ENCODE results near the gene GOLGA6A. TPM values are rescaled to one million over a fixed set of nuclear protein-coding genes. Genes with fewer than 3 reads are reported as not detected.
"Not testable (repeated sequence)": the region's sequence is repeated elsewhere in the genome, so short reads cannot be mapped to it uniquely, and the experiment has no call there.

Gene GOLGA6A
- total RNA-seq, 2 experiments from 2014 or later: 0.63 to 0.76 TPM

DNA sequence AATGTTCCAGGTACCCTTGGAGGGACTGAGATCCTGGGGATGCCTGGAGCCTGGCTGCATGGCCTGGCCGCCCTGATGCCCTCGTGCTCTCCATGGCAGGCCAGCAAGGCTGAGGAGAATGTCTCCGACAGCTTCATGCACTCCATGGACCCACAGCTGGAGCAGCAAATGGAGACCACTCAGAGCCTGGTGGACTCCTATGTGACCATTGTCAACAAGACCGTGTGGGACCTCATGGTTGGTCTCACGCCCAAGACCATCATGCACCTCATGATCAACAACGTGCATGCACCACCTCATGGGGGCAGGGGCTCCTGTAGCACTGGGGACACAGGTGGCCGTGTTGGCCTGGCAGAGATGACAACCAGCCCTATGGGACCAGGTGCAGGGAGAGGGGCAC is 19.7 kb downstream of the GOLGA6A start:
- no peaks in the 10 kb centered on the region for H3K9me2 ChIP-seq (ENCODE audit: insufficient read depth, low read length)
- no peaks in the 10 kb centered on the region for H4K20me1 ChIP-seq (ENCODE audit: insufficient read depth, low read length)
- H2AFZ ChIP-seq (ENCODE audit: low read length): no peak overlapping the region
- intact Hi-C loops (cut with micrococcal nuclease; ENCODE audit: unreplicated experiment): no loop called here
- BruUV-seq (replicated peaks): no TSS peak
- H3K9me3 ChIP-seq (ENCODE audit: low read length): no peaks in the 10 kb centered on the region
- DNase-seq (ENCODE audit: low spot score): no peak
- no peak overlapping the region for H3K4me3 ChIP-seq (ENCODE audit: low read depth, low read length, poor library complexity, severe bottlenecking)
- H3K4me1 ChIP-seq (ENCODE audit: insufficient read depth, low read length, poor library complexity, severe bottlenecking): no peaks in the 10 kb centered on the region
- TF ChIP-seq EZH2phosphoT487 (IDR thresholded peaks at IDR 0.05; ENCODE audit: borderline replicate concordance, low read depth, low read length): no peak
- no peak overlapping the region for H3K4me2 ChIP-seq (ENCODE audit: low read length)
- H3K27ac ChIP-seq (ENCODE audit: low read depth, low read length, poor library complexity, severe bottlenecking): no peak overlapping the region
- no peaks in the 10 kb centered on the region for H3K79me2 ChIP-seq (ENCODE audit: insufficient read depth, low read depth, low read length)
- no peaks in the 10 kb centered on the region for H3K36me3 ChIP-seq (ENCODE audit: insufficient read depth, low read length)
- ChIA-PET POLR2A (no interaction called here), CTCF (ENCODE audit: unreplicated experiment) (no interaction called here)

DNA sequence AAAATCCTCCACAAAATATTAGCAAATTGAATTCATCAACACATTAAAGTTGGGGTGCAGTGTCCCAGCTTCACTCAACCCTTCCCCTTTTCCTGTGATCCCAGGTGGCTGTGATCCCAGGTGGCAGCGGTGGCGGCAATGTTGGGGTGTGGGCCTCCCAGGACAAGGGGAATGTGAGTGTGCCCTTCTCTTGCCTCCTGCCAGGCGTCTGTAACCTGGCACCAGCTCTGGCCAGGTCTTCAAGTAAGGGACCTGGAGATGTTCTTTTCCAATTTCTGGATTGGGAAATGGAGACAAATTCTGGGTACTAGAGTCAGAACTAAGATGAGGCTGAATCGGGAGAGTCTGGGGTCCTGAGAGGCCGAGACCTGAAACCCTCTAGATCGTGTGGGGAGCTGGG is 20.1 kb downstream of the GOLGA6A start:
- CTCF ChIA-PET (ENCODE audit: unreplicated experiment): no interaction called here

DNA sequence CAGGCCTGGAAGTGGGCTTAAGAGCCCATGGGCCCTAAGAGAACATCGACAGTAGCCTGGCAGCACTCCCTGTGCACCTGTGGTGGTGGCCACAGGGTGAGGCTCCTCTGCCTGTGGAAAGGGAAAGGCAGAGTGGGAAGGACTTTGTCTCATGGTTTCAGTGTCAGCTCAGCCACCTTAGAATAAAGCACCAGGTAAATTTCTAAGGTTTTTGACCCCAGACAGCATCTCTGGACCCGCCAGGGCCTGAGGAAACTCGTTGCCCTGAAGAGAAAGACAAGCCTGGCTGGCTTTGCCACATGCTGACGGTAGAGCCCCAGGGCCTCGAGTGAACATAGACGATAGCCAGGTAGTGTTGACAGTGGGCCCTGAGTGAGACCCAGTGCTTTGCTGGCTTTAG is 22.1 kb downstream of the GOLGA6A start:
- BruUV-seq (replicated peaks): no TSS peak
- no peak for DNase-seq (ENCODE audit: low spot score)
- Histone ChIP-seq H2AFZ (ENCODE audit: low read length) (no peak overlapping the region), H3K4me2 (ENCODE audit: low read length) (no peak overlapping the region), H4K20me1 (ENCODE audit: insufficient read depth, low read length) (no peaks in the 10 kb centered on the region), H3K36me3 (ENCODE audit: insufficient read depth, low read length) (no peaks in the 10 kb centered on the region), H3K9me2 (ENCODE audit: insufficient read depth, low read length) (no peaks in the 10 kb centered on the region), H3K4me1 (ENCODE audit: insufficient read depth, low read length, poor library complexity, severe bottlenecking) (no peaks in the 10 kb centered on the region), H3K27ac (ENCODE audit: low read depth, low read length, poor library complexity, severe bottlenecking) (no peak overlapping the region), H3K79me2 (ENCODE audit: insufficient read depth, low read depth, low read length) (no peaks in the 10 kb centered on the region), H3K9me3 (ENCODE audit: low read length) (no peaks in the 10 kb centered on the region), H3K4me3 (ENCODE audit: low read depth, low read length, poor library complexity, severe bottlenecking) (no peak overlapping the region)
- intact Hi-C loops (cut with micrococcal nuclease; ENCODE audit: unreplicated experiment): no loop called here
- ChIA-PET POLR2A (no interaction called here), CTCF (ENCODE audit: unreplicated experiment) (no interaction called here)
- TF ChIP-seq EZH2phosphoT487 (IDR thresholded peaks at IDR 0.05; ENCODE audit: borderline replicate concordance, low read depth, low read length): no peak
- TF ChIP-seq, protein P1, sequence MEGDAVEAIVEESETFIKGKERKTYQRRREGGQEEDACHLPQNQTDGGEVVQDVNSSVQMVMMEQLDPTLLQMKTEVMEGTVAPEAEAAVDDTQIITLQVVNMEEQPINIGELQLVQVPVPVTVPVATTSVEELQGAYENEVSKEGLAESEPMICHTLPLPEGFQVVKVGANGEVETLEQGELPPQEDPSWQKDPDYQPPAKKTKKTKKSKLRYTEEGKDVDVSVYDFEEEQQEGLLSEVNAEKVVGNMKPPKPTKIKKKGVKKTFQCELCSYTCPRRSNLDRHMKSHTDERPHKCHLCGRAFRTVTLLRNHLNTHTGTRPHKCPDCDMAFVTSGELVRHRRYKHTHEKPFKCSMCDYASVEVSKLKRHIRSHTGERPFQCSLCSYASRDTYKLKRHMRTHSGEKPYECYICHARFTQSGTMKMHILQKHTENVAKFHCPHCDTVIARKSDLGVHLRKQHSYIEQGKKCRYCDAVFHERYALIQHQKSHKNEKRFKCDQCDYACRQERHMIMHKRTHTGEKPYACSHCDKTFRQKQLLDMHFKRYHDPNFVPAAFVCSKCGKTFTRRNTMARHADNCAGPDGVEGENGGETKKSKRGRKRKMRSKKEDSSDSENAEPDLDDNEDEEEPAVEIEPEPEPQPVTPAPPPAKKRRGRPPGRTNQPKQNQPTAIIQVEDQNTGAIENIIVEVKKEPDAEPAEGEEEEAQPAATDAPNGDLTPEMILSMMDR (conservative IDR thresholded peaks at IDR 0.05; ENCODE audit: low read length): no peak

More for the DNA sequence above, 20.1 kb downstream of the GOLGA6A start:
- POLR2A ChIA-PET: no interaction called here
- Histone ChIP-seq H3K4me3 (ENCODE audit: low read depth, low read length, poor library complexity, severe bottlenecking) (no peak overlapping the region), H2AFZ (ENCODE audit: low read length) (no peak overlapping the region), H3K27ac (ENCODE audit: low read depth, low read length, poor library complexity, severe bottlenecking) (no peak overlapping the region), H3K4me1 (ENCODE audit: insufficient read depth, low read length, poor library complexity, severe bottlenecking) (no peaks in the 10 kb centered on the region), H3K9me2 (ENCODE audit: insufficient read depth, low read length) (no peaks in the 10 kb centered on the region), H3K9me3 (ENCODE audit: low read length) (no peaks in the 10 kb centered on the region), H3K79me2 (ENCODE audit: insufficient read depth, low read depth, low read length) (no peaks in the 10 kb centered on the region), H4K20me1 (ENCODE audit: insufficient read depth, low read length) (no peaks in the 10 kb centered on the region), H3K4me2 (ENCODE audit: low read length) (no peak overlapping the region), H3K36me3 (ENCODE audit: insufficient read depth, low read length) (no peaks in the 10 kb centered on the region)
- BruUV-seq (replicated peaks): no TSS peak
- no peak for TF ChIP-seq EZH2phosphoT487 (IDR thresholded peaks at IDR 0.05; ENCODE audit: borderline replicate concordance, low read depth, low read length)
- TF ChIP-seq, protein P1 (conservative IDR thresholded peaks at IDR 0.05; ENCODE audit: low read length): no peak
- intact Hi-C loops (cut with micrococcal nuclease; ENCODE audit: unreplicated experiment): no loop called here
- DNase-seq (ENCODE audit: low spot score): no peak

DNA sequence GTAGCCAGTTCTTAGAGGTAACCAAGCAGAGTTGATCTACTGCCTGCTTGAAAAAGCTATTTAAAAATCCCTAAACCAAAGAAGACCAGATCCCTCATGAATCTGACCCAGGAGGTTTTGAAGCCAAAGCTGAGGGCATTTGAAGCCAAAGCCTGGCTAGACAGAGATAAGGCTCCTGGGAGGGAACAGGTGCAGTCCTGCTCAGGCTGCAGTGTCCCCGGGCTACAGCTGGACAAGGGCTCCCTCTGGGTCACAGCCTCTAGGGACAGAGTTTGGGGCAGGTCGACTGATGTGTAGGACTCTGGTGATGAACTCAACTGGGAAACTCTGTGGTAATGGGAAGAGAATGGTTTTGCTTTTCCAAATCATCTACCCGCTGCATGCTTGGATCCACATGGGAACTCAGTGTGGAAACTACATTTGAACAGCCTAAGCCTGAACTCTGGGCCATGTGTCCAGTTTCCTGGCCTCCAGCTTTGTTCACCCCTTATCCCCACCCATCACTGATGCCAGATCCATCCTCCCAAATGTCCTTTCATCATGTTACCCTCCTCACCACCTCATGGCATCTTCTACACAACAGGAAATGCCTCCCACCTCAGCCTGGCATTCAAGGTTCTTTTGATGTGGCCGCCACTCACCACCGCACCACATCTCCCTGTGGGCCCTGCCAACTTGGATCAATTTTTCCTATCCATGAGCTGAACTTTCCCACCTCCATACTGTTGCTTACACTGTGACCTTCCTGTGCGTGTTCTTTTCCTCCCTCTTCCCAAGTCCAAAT is 23.1 kb downstream of the GOLGA6A start:
- H3K4me2 ChIP-seq (ENCODE audit: low read length); intact Hi-C loops (cut with micrococcal nuclease; ENCODE audit: unreplicated experiment); H3K9me2 ChIP-seq (ENCODE audit: insufficient read depth, low read length); H3K4me3 ChIP-seq (ENCODE audit: low read depth, low read length, poor library complexity, severe bottlenecking); DNase-seq (ENCODE audit: low spot score); H3K79me2 ChIP-seq (ENCODE audit: insufficient read depth, low read depth, low read length); H4K20me1 ChIP-seq (ENCODE audit: insufficient read depth, low read length); H3K27ac ChIP-seq (ENCODE audit: low read depth, low read length, poor library complexity, severe bottlenecking); H3K9me3 ChIP-seq (ENCODE audit: low read length); H3K4me1 ChIP-seq (ENCODE audit: insufficient read depth, low read length, poor library complexity, severe bottlenecking); BruUV-seq (replicated peaks); CTCF ChIA-PET (ENCODE audit: unreplicated experiment); POLR2A ChIA-PET; H2AFZ ChIP-seq (ENCODE audit: low read length); H3K36me3 ChIP-seq (ENCODE audit: insufficient read depth, low read length): not testable (repeated sequence)

DNA sequence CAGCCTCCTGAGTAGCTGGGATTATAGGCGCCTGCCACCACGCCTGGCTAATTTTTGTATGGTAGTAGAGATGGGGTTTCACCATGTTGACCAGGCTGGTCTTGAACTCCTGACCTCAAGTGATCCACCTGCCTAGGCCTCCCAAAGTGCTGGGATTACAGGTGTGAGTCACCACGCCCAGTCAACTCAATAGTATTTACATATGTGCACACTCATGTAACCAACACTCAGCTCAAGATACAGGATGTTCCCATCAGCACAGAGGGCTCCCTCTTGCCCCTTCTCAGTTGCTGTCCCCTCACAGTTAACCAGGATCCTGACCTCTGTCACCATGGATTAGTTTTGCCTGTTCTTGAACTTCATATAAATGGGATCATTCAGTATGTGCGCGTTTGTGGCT is 26.0 kb downstream of the GOLGA6A start:
- H3K79me2 ChIP-seq (ENCODE audit: insufficient read depth, low read depth, low read length); H3K9me2 ChIP-seq (ENCODE audit: insufficient read depth, low read length); DNase-seq (ENCODE audit: low spot score); H4K20me1 ChIP-seq (ENCODE audit: insufficient read depth, low read length); H3K27ac ChIP-seq (ENCODE audit: low read depth, low read length, poor library complexity, severe bottlenecking); POLR2A ChIA-PET; H3K9me3 ChIP-seq (ENCODE audit: low read length); H2AFZ ChIP-seq (ENCODE audit: low read length); CTCF ChIA-PET (ENCODE audit: unreplicated experiment); intact Hi-C loops (cut with micrococcal nuclease; ENCODE audit: unreplicated experiment); BruUV-seq (replicated peaks); H3K36me3 ChIP-seq (ENCODE audit: insufficient read depth, low read length); H3K4me3 ChIP-seq (ENCODE audit: low read depth, low read length, poor library complexity, severe bottlenecking); H3K4me1 ChIP-seq (ENCODE audit: insufficient read depth, low read length, poor library complexity, severe bottlenecking); H3K4me2 ChIP-seq (ENCODE audit: low read length): not testable (repeated sequence)

All from OCI-LY7 (cell line).